Measurements from ENCODE around the gene SMARCE1.
A peak's percentile ranks its signal among the peaks of the same experiment; 100 is the strongest.

The SMARCE1 gene

DNA sequence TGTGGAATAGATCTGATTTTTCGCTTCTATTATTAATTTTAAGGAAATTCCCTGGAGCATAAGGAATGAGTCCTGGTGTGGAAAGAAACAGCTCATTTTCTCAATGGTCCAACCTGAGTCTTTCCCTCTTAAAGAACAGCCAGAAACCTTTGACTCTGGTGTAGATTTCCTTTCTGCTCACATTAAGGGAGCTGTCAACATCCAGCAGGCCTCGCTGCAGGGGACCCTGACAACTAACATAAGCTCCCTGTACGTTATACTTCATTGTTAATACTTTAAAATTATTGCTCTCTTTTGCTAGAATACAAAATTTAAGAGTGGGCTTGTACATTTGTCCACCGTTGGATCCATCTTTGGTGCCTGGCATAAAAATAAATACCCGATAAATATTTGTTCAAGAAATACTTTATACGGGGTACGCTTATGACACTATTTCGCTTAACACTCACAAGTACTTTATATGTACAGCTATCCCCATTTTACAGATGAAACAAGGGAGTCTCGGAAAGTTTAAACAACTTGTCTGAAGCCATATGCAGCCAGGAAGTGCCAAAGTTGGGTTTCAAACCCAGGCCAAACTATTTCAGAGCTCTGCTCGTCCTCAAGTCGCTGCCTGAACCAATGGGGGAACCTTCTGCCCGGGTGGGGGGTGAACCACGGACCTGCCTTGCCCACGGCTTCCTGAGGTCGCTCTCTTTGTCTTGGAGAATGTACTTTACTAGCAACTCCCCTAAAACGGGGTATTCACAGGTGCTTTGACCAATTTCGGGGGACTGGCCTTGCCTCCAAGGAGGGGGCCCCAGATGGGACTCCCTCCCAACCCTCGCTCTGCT, 611 bp downstream of the SMARCE1 start:
- Histone ChIP-seq H3K27ac (ENCODE audit: insufficient read depth, low read depth, low read length, poor library complexity, severe bottlenecking) (peak overlapping the region; percentile 99), H3K4me3 (ENCODE audit: insufficient read depth, low read depth, low read length) (peak overlapping the region; percentile 89), H3K36me3 (ENCODE audit: control insufficient read depth, insufficient read depth, low read length) (peaks cover 19% of the 10 kb centered on the region), H3K27me3 (ENCODE audit: control insufficient read depth, insufficient read depth, low read length, poor library complexity, severe bottlenecking) (no peaks in the 10 kb centered on the region), H3K9me3 (ENCODE audit: control insufficient read depth, low read length) (no peaks in the 10 kb centered on the region), H3K4me1 (ENCODE audit: control insufficient read depth, insufficient read depth, low read length) (peaks cover 7% of the 10 kb centered on the region)
- 12 to 14% methylated on average over 17 to 18 of the region's 18 CpGs for WGBS, 2 experiments

DNA sequence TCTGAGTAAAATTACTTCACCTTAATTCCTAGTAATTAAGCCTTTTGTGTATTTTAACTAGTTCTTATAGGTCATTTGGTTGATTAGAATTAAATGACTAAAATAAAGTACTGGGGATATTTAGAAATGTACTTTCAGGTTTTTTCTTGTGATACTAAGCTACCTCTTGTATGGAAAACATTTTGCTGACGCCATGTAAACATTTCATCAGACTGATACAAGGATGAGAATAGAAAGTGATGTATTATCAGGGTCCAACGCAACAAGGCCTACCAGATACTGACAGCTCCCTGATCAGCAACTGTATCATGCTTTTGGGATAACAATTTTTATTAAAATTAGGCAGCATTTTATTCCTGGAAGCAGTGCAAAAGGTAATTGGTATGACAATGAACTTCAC, 1.7 kb downstream of the SMARCE1 start:
- Histone ChIP-seq H3K9me3 (ENCODE audit: control insufficient read depth, low read length) (no peaks in the 10 kb centered on the region), H3K27ac (ENCODE audit: insufficient read depth, low read depth, low read length, poor library complexity, severe bottlenecking) (no peak overlapping the region), H3K4me3 (ENCODE audit: insufficient read depth, low read depth, low read length) (no peak overlapping the region), H3K27me3 (ENCODE audit: control insufficient read depth, insufficient read depth, low read length, poor library complexity, severe bottlenecking) (no peaks in the 10 kb centered on the region), H3K4me1 (ENCODE audit: control insufficient read depth, insufficient read depth, low read length) (peaks cover 7% of the 10 kb centered on the region), H3K36me3 (ENCODE audit: control insufficient read depth, insufficient read depth, low read length) (peaks cover 28% of the 10 kb centered on the region)
- 96% methylated on average over 2 of the region's 2 CpGs for WGBS, 2 experiments

DNA sequence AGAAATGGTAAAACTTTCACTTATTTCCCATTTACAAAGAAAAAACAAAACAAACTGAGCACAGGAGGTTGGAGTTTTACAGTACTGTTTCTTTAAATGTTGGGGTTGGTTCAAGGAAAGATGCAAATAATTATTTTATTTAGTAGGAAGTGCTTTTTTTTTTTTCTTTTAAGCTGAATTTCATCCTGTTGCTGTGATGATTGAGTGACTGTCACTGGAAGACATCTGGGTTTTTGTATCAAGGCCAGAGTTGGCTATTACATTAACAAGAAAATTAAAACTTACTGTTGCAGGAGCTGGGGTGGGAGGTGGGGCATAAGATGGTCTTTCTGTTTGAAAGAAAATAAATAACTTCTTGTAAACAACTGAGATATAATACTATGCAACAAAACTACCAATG, 2.3 kb downstream of the SMARCE1 start:
- Histone ChIP-seq H3K27me3 (ENCODE audit: control insufficient read depth, insufficient read depth, low read length, poor library complexity, severe bottlenecking) (no peaks in the 10 kb centered on the region), H3K4me1 (ENCODE audit: control insufficient read depth, insufficient read depth, low read length) (peaks cover 7% of the 10 kb centered on the region), H3K36me3 (ENCODE audit: control insufficient read depth, insufficient read depth, low read length) (peaks cover 34% of the 10 kb centered on the region), H3K9me3 (ENCODE audit: control insufficient read depth, low read length) (no peaks in the 10 kb centered on the region), H3K4me3 (ENCODE audit: insufficient read depth, low read depth, low read length) (no peak overlapping the region), H3K27ac (ENCODE audit: insufficient read depth, low read depth, low read length, poor library complexity, severe bottlenecking) (no peak overlapping the region)

DNA sequence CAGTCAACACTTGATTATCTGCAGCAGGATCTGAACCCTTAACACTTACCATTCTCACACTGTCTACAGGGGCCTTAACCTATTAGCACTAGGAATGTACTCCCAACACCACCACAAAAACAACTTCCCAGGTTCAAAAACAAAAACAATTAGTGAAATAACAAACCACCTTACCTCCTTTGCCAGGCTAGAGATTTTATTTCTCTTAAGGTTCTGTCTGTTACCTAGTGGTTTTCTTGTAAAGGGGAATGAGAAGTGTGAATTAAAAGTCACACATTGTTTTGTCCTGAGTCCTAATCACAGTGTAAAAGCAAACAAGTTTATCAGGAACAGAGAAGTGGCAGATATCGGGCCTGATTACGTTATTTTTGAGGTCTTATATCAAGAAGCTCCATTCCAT, 9.7 kb downstream of the SMARCE1 start:
- Histone ChIP-seq H3K9me3 (ENCODE audit: control insufficient read depth, low read length) (no peaks in the 10 kb centered on the region), H3K36me3 (ENCODE audit: control insufficient read depth, insufficient read depth, low read length) (peaks cover 67% of the 10 kb centered on the region), H3K27ac (ENCODE audit: insufficient read depth, low read depth, low read length, poor library complexity, severe bottlenecking) (no peak overlapping the region), H3K4me3 (ENCODE audit: insufficient read depth, low read depth, low read length) (no peak overlapping the region), H3K4me1 (ENCODE audit: control insufficient read depth, insufficient read depth, low read length) (no peaks in the 10 kb centered on the region), H3K27me3 (ENCODE audit: control insufficient read depth, insufficient read depth, low read length, poor library complexity, severe bottlenecking) (no peaks in the 10 kb centered on the region)
- WGBS, 2 experiments: 98 to 100% methylated on average over 2 of the region's 2 CpGs

DNA sequence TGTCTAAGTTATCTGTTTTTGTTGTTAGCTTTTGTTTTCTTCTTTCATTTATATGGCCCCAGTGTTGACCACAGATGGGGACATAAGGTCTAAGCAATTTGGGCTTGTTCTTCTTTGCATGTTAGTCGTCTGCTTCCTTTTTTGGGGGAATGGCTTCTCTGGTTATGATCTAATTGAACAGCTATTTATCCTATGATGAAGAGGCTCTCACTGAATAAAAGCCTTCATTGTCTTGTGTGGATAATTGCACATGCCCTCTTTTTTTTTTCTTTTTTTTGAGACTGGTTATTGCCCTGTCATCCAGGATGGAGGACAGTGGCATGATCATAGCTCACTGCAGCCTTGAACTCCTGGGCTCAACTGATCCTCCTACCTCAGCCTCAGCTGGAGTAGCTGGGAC, 13.7 kb downstream of the SMARCE1 start:
- Histone ChIP-seq H3K27ac (ENCODE audit: insufficient read depth, low read depth, low read length, poor library complexity, severe bottlenecking) (no peak overlapping the region), H3K27me3 (ENCODE audit: control insufficient read depth, insufficient read depth, low read length, poor library complexity, severe bottlenecking) (no peaks in the 10 kb centered on the region), H3K36me3 (ENCODE audit: control insufficient read depth, insufficient read depth, low read length) (peaks cover 78% of the 10 kb centered on the region), H3K9me3 (ENCODE audit: control insufficient read depth, low read length) (no peaks in the 10 kb centered on the region), H3K4me1 (ENCODE audit: control insufficient read depth, insufficient read depth, low read length) (no peaks in the 10 kb centered on the region), H3K4me3 (ENCODE audit: insufficient read depth, low read depth, low read length) (no peak overlapping the region)
- 94 to 100% methylated on average over 1 of the region's 1 CpG for WGBS, 2 experiments

DNA sequence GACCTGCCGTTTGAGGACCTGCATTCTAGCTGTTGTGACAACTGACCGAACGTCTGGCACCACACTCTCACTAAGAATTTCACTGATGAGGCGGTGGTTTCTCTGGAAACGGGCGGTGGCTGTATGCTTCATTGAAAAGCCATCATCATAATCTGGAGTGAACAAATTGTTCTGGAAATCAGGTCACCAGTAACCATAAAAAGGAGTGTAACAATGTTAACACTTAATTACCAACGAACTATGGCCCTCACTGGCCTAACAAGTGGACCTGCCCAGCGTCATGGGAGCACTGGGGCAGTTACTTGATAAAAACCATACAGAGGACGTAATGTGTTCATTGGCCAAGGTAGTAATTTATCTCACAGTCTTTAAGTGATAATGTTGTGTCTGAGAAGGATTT, 15.4 kb downstream of the SMARCE1 start:
- Histone ChIP-seq H3K9me3 (ENCODE audit: control insufficient read depth, low read length) (no peaks in the 10 kb centered on the region), H3K27ac (ENCODE audit: insufficient read depth, low read depth, low read length, poor library complexity, severe bottlenecking) (no peak overlapping the region), H3K4me3 (ENCODE audit: insufficient read depth, low read depth, low read length) (no peak overlapping the region), H3K27me3 (ENCODE audit: control insufficient read depth, insufficient read depth, low read length, poor library complexity, severe bottlenecking) (no peaks in the 10 kb centered on the region), H3K36me3 (ENCODE audit: control insufficient read depth, insufficient read depth, low read length) (peaks cover 80% of the 10 kb centered on the region), H3K4me1 (ENCODE audit: control insufficient read depth, insufficient read depth, low read length) (no peaks in the 10 kb centered on the region)
- 94 to 95% methylated on average over 9 of the region's 9 CpGs for WGBS, 2 experiments

DNA sequence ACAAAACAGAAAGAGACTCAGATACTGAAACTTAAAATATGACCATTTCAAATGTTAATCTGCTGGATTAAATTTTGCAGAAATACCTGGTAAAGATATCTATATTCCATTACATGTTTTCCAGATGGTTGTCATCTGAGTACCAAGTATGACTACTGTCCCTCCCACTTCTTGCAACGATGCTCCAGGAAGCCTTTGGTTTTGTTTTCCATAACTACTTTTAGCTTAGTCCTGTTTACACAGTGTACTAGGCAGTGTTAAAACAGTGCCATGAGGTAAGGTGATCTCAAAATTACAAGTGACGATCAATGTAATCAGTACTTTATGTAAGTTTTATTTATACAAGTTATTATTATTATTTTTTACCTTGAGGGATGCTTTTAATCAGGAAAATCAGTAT, 17.8 kb downstream of the SMARCE1 start:
- 88% methylated on average over 1 of the region's 2 CpGs; no CpG with 5 or more reads in 1 of the 2 experiments for WGBS, 2 experiments
- peaks cover 57% of the 10 kb centered on the region for H3K36me3 ChIP-seq (ENCODE audit: control insufficient read depth, insufficient read depth, low read length)
- H3K27me3 ChIP-seq (ENCODE audit: control insufficient read depth, insufficient read depth, low read length, poor library complexity, severe bottlenecking): no peaks in the 10 kb centered on the region

DNA sequence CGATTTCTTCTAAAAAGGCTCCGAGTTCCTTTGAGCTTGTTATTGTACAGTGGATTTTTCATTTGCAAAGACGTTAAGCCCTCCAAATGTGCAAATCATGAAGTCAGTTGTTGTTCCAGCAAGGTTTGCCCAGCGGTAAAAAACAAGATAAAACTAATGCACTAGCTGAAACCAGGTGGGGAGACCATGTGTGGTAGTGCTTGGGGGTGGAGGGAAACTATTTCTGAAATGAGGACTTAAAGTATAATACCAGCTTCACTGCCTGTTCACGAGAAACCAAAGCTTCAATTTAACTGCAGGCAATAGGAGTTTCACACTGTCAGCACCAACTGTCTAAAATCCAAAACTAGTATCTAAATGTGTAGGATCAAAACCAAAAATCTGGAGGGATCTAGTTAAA, 22.3 kb downstream of the SMARCE1 start:
- 71 to 75% methylated on average over 5 of the region's 5 CpGs for WGBS, 2 experiments
- H3K27ac ChIP-seq (ENCODE audit: insufficient read depth, low read depth, low read length, poor library complexity, severe bottlenecking): no peak overlapping the region
- no peak overlapping the region for H3K4me3 ChIP-seq (ENCODE audit: insufficient read depth, low read depth, low read length)
- peaks cover 18% of the 10 kb centered on the region for H3K36me3 ChIP-seq (ENCODE audit: control insufficient read depth, insufficient read depth, low read length)
- no peaks in the 10 kb centered on the region for H3K4me1 ChIP-seq (ENCODE audit: control insufficient read depth, insufficient read depth, low read length)
- no peaks in the 10 kb centered on the region for H3K27me3 ChIP-seq (ENCODE audit: control insufficient read depth, insufficient read depth, low read length, poor library complexity, severe bottlenecking)
- H3K9me3 ChIP-seq (ENCODE audit: control insufficient read depth, low read length): no peaks in the 10 kb centered on the region

More for the DNA sequence above, 17.8 kb downstream of the SMARCE1 start:
- no peak overlapping the region for H3K4me3 ChIP-seq (ENCODE audit: insufficient read depth, low read depth, low read length)
- no peaks in the 10 kb centered on the region for H3K9me3 ChIP-seq (ENCODE audit: control insufficient read depth, low read length)
- no peak overlapping the region for H3K27ac ChIP-seq (ENCODE audit: insufficient read depth, low read depth, low read length, poor library complexity, severe bottlenecking)
- H3K4me1 ChIP-seq (ENCODE audit: control insufficient read depth, insufficient read depth, low read length): no peaks in the 10 kb centered on the region

DNA sequence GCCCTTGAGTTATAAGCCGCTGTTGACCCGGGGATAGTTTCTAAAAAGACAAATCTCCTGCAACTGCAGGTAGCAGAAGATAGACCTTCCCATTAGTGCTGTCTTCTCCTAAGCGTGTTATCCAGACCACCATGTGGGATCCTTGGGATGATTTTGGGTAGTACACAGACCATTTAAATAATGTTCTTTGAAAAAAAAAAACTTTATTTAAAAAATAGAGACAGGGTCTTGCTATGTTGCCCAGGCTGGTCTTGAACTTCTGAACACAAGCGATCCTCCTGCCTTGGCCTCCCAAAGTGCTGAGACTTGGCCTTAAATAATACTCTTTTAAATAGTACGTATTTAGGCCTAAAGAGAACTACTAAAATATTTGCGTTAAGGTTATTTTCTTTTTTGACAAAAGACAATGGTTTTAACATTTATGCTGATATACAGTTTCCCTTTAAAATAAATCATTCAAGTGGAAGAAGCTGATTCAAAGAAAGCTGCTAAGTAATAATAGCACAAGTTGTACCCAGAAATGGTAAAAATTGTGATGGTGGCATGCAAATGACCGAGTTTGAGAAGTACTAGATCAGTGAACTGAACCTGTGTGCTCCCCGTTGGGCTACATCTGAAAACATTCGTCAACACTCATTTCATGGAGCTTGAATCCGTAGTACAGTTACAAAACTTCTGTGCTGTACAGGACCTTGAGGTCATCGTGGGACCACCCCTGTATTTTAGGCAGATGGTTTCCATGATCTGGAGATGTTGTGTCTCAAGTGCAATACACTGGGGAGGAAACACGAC, 24.0 kb downstream of the SMARCE1 start:
- no peaks in the 10 kb centered on the region for H3K4me1 ChIP-seq (ENCODE audit: control insufficient read depth, insufficient read depth, low read length)
- H3K27me3 ChIP-seq (ENCODE audit: control insufficient read depth, insufficient read depth, low read length, poor library complexity, severe bottlenecking): no peaks in the 10 kb centered on the region
- WGBS, 2 experiments: 92 to 95% methylated on average over 10 to 11 of the region's 12 CpGs
- H3K27ac ChIP-seq (ENCODE audit: insufficient read depth, low read depth, low read length, poor library complexity, severe bottlenecking): no peak overlapping the region
- H3K9me3 ChIP-seq (ENCODE audit: control insufficient read depth, low read length): no peaks in the 10 kb centered on the region
- no peak overlapping the region for H3K4me3 ChIP-seq (ENCODE audit: insufficient read depth, low read depth, low read length)
- peaks cover 5% of the 10 kb centered on the region for H3K36me3 ChIP-seq (ENCODE audit: control insufficient read depth, insufficient read depth, low read length)

DNA sequence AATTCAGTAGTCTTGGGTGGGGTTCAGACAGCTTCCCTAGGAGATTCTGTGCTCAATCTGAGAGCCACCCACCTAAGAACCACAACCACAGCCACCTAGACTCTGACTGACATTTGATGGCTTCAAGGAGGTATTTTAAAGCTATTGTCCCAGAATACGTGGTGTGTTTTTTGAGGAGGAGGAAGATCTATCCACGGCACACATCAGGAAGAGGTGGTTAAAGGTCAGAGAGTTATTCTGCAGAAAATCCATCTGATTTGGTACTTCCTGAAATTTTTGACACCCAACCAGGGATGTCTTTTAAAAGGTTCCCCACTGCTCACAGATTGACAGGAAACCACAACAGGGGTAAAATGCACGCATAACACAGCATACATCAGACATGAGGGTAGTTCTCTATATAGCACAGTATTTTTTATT, 25.1 kb downstream of the SMARCE1 start:
- Histone ChIP-seq H3K9me3 (ENCODE audit: control insufficient read depth, low read length) (no peaks in the 10 kb centered on the region), H3K36me3 (ENCODE audit: control insufficient read depth, insufficient read depth, low read length) (no peaks in the 10 kb centered on the region), H3K4me3 (ENCODE audit: insufficient read depth, low read depth, low read length) (no peak overlapping the region), H3K27ac (ENCODE audit: insufficient read depth, low read depth, low read length, poor library complexity, severe bottlenecking) (no peak overlapping the region), H3K4me1 (ENCODE audit: control insufficient read depth, insufficient read depth, low read length) (no peaks in the 10 kb centered on the region), H3K27me3 (ENCODE audit: control insufficient read depth, insufficient read depth, low read length, poor library complexity, severe bottlenecking) (no peaks in the 10 kb centered on the region)
- WGBS, 2 experiments: 85 to 94% methylated on average over 2 of the region's 3 CpGs

Measured in ectodermal cell (in vitro differentiated cells).